ENCODE results near the gene PPP2CA.

- TF ChIP-seq, protein P1, sequence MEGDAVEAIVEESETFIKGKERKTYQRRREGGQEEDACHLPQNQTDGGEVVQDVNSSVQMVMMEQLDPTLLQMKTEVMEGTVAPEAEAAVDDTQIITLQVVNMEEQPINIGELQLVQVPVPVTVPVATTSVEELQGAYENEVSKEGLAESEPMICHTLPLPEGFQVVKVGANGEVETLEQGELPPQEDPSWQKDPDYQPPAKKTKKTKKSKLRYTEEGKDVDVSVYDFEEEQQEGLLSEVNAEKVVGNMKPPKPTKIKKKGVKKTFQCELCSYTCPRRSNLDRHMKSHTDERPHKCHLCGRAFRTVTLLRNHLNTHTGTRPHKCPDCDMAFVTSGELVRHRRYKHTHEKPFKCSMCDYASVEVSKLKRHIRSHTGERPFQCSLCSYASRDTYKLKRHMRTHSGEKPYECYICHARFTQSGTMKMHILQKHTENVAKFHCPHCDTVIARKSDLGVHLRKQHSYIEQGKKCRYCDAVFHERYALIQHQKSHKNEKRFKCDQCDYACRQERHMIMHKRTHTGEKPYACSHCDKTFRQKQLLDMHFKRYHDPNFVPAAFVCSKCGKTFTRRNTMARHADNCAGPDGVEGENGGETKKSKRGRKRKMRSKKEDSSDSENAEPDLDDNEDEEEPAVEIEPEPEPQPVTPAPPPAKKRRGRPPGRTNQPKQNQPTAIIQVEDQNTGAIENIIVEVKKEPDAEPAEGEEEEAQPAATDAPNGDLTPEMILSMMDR (conservative IDR thresholded peaks at IDR 0.05; ENCODE audit: low read length), result no peak
- TF ChIP-seq EZH2phosphoT487 (IDR thresholded peaks at IDR 0.05; ENCODE audit: borderline replicate concordance), result no peak
Measured at GRCh38 chr5:134271059-134271458, 45.2 kb upstream of the PPP2CA start.
